Left cardiac atrium (tissue), 4 donors: Measurements from ENCODE around the gene HSD17B1. TPM values are rescaled to one million over a fixed set of nuclear protein-coding genes. Genes with fewer than 3 reads are reported as not detected.
"Not testable (repeated sequence)": the region's sequence is repeated elsewhere in the genome, so short reads cannot be mapped to it uniquely, and the experiment has no call there.

ENCODE experiments used
- ATAC-seq, 2 donors: fragments of 200-7000 bp; cut with Tn5 transposase; one replicate each; pipeline ENCODE4 v1.9.1; 2020; ENCODE audit warnings: mild to moderate bottlenecking in 2 of 2, moderate library complexity in 2 of 2
- DNase-seq: peaks from one replicate; pipeline ENCODE4 v3.0.0-alpha.2; 2020
- intact Hi-C, 2 donors: fragments of 100-400 bp; cut with DNase I; formaldehyde crosslinking; loops; one replicate each; pipeline versions ENCODE4 v1.14.1 to v1.15.1; 2022 to 2023
- long read RNA-seq: library from polyadenylated mRNA; unstranded; transcript quantifications from one replicate; pipeline ENCODE4 v2.0.0, GENCODE V29; 2021
- total RNA-seq, 2 donors: library from RNA; stranded (reverse); fragmentation: NEBNext Ultra II Directional; extraction: Animal tissue kit (Norgen Biotek cat#: 25700); gene quantifications; one replicate each; pipeline ENCODE4 v1.2.1, GENCODE V29; 2021
- donor health status: DM: no; HTN: yes; CAD: no.
- donor health status: DM: no; HTN: yes; CAD: no; lungs with severe emphysema.
- donor health status: DM: yes; HTN: yes; CAD: no.
- donor health status: Dilated cardiomyopathy.

HSD17B1 gene, protein sequence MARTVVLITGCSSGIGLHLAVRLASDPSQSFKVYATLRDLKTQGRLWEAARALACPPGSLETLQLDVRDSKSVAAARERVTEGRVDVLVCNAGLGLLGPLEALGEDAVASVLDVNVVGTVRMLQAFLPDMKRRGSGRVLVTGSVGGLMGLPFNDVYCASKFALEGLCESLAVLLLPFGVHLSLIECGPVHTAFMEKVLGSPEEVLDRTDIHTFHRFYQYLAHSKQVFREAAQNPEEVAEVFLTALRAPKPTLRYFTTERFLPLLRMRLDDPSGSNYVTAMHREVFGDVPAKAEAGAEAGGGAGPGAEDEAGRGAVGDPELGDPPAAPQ
- 1 to 10 TPM; 2.8 to 3.7 TPM for total RNA-seq
- long read RNA-seq: 0 reads

DNA sequence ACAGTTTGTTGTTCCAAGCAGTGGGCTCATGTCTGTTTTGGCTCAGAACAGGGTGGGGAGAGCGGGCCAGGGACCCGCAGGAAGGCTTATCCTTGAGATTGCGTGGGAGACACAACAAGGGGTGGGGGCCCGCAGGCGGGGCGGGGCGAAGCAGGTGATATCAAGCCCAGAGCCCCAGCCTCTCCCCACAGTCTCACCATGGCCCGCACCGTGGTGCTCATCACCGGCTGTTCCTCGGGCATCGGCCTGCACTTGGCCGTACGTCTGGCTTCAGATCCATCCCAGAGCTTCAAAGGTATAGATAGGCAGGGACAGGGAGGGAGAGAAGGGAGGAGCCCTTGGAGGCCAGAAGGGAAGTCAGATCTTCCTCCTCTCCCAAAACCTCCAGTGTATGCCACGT lies at the start of gene HSD17B1:
TSS of gene HSD17B1 (plus strand) at position 188 of the 400 bp plus-strand sequence. CDS start at position 199, 11 bp downstream.
- ATAC-seq, DNase-seq, intact Hi-C loops: not testable (repeated sequence)

GRCh38 chr17:42502926-42503325 lies 49.8 kb upstream of the HSD17B1 start:
- ATAC-seq: no peak
- no peak for DNase-seq
- intact Hi-C loops: no loop called here

GRCh38 chr17:42507671-42508070 lies 45.1 kb upstream of the HSD17B1 start:
- no peak for DNase-seq
- no peak for ATAC-seq
- intact Hi-C loops: no loop called here

GRCh38 chr17:42508426-42509165 lies 44.1 kb upstream of the HSD17B1 start:
- intact Hi-C loops: no loop called here
- ATAC-seq (no peak), DNase-seq (no peak)

DNA sequence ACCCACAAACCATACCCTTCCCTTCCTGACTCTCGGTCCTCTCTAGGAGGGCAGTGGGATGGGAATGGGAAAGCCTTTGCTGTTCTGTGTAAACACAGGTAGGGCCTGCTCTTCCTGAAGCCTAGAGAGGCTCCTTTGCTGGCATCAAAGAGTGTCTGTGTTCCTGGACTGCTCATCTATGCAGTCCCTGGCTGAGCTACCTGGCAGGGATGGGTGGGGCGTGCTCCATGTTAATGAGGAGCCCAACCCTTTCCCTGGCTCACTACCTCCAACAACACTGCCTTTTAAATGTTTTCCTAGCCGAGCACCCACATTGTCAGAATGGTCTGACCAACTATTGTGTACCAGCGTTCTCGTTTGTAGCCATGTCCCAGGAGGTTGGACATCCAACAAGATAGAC lies 43.3 kb upstream of the HSD17B1 start:
- no peak for DNase-seq
- intact Hi-C loops: no loop called here
- ATAC-seq: no peak

DNA sequence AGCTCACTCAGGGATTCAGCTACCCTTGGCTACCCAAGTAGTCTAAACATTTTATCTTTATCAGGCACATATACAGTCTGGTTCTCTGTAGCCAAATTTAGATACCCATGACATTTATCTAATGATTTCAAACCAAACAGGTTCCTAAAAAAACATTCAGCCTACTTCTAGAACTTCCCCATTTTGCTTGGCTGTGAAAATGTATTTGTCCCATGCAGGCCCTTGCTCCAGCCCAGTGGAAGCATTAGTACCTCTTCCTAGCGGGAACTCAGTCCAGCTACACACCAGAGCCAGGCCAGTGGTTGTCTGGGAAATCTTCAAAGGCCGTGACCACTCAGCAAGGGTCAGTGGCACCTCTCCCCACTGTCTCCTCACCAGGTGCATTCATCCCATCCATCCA lies 42.9 kb upstream of the HSD17B1 start:
- DNase-seq: no peak

DNA sequence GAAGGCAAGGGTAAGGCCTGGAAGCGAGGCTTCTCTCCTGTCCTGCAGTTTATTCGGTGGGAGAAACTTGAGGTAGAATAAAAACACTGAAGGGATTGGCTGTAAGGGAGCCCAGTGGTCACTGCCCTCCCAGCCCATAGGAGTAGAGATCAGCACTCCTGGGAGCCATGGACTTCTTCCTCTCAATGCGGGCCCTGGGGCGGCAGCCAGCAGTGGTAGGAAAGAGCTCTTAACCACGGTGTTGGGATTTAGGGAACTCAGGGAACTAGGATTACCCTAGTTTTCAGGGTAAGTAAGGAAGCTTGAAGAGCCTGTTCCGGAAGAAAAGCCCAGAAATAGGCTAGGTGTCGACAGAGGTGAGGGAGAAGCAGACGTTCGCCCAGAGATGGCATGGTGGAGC lies 40.5 kb upstream of the HSD17B1 start:
- ATAC-seq: peak in 1 of 2 donors; percentile 14
- DNase-seq: no peak
- intact Hi-C loops: loop anchor here (10.0 kb wide), 2 partner anchors 57 to 197 kb away; partner anchors contain the start of gene ATP6V0A1 (in 1 of the 2)

More for the DNA sequence above, 42.9 kb upstream of the HSD17B1 start:
- intact Hi-C loops: loop anchor here (10.0 kb wide), 2 partner anchors 55 to 195 kb away; partner anchors contain the start of gene ATP6V0A1 (in 1 of the 2)
- ATAC-seq: no peak

DNA sequence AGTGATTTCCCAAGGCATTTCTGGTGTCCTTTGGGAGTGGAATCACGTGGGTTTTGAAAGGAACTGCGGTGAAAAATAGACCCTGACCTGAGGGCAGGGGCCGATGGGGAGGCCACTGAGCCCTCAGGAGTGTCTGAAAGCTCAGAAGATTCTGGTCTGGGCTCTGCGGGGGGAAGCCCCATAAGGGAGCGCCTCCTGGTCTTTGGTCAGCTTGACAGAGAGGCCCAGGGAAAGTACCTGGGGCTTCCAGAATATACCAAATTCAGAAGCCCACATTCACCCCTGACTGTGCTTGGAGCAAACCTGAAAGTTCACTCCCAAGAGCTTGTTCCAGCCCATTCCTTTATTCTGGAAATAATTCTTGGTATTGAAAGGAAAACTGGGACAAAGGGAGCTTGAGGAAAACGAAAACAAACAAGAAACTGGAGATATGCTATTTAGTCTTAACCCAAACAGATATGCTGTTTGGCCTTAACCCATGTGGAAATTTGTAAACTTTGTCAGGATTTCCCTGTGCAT lies 39.9 kb upstream of the HSD17B1 start:
- DNase-seq (no peak), ATAC-seq (peak in 1 of 2 donors; percentile 29)
- intact Hi-C loops: loop anchor here (10.0 kb wide), 2 partner anchors 58 to 198 kb away; partner anchors contain the start of gene ATP6V0A1 (in 1 of the 2)

DNA sequence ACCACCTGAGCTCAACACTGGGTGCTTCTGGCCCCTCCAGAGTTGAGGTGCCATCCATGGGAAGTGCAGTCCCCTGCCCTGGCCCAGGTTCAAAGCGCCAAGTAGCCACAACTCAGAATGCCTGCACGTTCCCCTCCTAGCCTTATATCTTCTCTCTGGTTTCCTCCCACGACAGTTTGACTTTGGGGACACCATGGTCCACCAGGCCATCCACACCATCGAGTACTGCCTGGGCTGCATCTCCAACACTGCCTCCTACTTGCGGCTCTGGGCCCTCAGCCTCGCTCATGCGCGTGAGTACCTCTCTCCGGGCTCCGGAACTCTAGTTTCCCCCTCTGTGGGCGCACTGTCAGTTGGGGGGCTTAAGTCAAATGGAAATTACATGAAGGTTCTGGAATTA lies 39.0 kb upstream of the HSD17B1 start:
- DNase-seq (no peak), ATAC-seq (no peak)
- intact Hi-C loops: loop anchor here (10.0 kb wide), 2 partner anchors 59 to 199 kb away; partner anchors contain the start of gene ATP6V0A1 (in 1 of the 2)

GRCh38 chr17:42514279-42514678 lies 38.4 kb upstream of the HSD17B1 start:
- intact Hi-C loops: loop anchor here (10.0 kb wide), 2 partner anchors 59 to 199 kb away; partner anchors contain the start of gene ATP6V0A1 (in 1 of the 2)
- ATAC-seq: no peak
- DNase-seq: no peak

GRCh38 chr17:42514867-42515266 lies 37.9 kb upstream of the HSD17B1 start:
- peak; percentile 14 for DNase-seq

GRCh38 chr17:42517516-42517915 lies 35.2 kb upstream of the HSD17B1 start:
- ATAC-seq: peak; percentile 25 to 76
- intact Hi-C loops: loop anchor here (5.0 to 10.0 kb wide), 4 partner anchors 63 to 203 kb away; partner anchors contain the start of genes ATP6V0A1 (in 1 of the 2) and CAVIN1 (in 1 of the 2)

More at GRCh38 chr17:42514867-42515266, 37.9 kb upstream of the HSD17B1 start:
- no peak for ATAC-seq
- intact Hi-C loops: loop anchor here (5.0 to 10.0 kb wide), 4 partner anchors 60 to 200 kb away; partner anchors contain the start of genes ATP6V0A1 (in 1 of the 2) and CAVIN1 (in 1 of the 2)

DNA sequence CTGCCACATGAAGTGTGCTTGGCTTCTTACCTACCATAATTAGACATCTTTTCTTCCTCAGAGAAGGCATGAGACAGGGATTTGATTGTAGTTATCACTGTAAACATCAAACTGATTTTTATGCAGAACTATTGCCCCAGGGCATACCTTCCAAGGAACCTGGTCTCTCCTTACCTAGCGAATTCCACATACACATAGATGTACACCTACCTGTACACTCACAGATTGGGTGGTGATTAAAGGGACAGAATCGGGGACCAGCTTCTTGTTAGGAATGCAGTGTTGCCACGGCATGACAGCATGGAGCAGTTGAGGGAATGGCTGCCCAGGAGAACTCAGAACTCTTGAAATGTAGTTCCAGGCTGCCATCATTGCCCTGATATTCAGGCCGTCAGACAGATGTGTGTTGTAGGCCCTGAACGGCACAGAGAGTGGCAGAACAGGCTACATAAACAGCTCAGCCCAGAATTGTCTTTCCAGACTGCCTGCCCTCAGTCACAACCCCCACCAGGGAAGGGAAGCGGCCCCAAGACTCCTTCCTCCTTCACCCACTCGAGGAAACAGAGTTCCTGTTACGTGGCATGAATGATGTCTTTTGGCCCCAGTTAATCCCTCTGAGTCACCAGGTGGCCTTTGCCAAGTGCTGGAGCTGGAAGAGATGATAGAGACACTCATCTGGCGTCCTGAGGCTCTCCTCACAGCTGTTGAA lies 34.5 kb upstream of the HSD17B1 start:
- intact Hi-C loops: loop anchor here (5.0 to 10.0 kb wide), 4 partner anchors 63 to 203 kb away; partner anchors contain the start of genes ATP6V0A1 (in 1 of the 2) and CAVIN1 (in 1 of the 2)
- DNase-seq (peak; percentile 90), ATAC-seq (peak; percentile 48 to 71)

More at GRCh38 chr17:42517516-42517915, 35.2 kb upstream of the HSD17B1 start:
- peak; percentile 87 for DNase-seq

- ATAC-seq (peak; percentile 4 to 26), DNase-seq (peak; percentile 81)
- intact Hi-C loops: loop anchor here (5.0 to 10.0 kb wide), 4 partner anchors 64 to 204 kb away; partner anchors contain the start of genes ATP6V0A1 (in 1 of the 2) and CAVIN1 (in 1 of the 2)
Observed at GRCh38 chr17:42518755-42519545, 33.8 kb upstream of the HSD17B1 start.

DNA sequence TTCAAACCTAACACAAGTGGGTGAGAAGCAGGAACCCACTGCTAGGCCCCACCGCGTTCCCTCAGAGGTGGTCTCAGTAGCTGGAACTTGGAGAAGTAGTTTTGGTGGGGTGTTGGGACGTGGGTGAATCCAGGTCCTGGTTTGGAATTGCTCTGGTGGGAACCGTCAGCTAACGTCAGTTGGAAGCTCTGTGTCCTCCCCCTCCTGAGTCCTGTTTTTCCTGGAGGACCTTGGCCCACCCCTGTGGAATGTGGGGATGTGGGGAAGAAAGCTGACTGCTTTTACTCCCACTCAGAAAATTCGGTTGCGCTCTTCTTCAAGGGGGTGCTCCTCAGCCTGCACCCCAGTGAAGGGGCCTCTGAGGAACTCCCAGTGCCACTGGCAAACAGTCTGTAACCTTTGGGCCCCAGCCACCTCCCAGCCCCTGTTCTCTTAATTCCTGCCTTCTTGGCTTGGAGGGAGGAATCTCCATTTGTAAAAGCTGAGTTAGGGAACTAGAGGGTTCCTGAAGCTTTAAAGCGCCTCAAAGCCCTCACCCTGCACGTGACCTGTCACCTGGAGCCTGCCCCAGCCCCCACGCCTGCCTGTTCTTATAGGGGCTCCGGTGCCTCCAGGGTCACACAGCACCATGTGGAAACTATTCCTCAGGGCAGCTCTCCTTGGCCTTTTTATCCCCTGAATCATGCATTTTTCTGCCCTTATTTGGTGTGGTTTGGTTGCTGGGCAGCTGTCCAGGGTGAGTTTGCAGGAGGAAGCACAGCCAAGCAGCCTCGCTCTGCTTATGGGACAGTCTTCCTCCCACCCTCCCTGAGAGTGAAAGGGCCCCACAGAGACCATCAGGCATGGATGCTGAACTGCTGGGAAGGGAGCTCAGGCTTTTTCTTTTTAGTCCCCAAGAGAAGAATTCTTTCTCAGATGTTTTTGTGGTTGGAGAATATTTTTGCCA lies 32.9 kb upstream of the HSD17B1 start:
- intact Hi-C loops: loop anchor here (5.0 to 10.0 kb wide), 5 partner anchors 65 to 205 kb away; partner anchors contain the start of genes CAVIN1 (in 2 of the 2) and ATP6V0A1 (in 1 of the 2)
- ATAC-seq (peak; percentile 70 to 75), DNase-seq (peak; percentile 93)

- no peak for DNase-seq
- ATAC-seq: no peak
- intact Hi-C loops: loop anchor here in 1 of 2 donors (10.0 kb wide), 1 partner anchor 96 kb away; the partner anchor contains the start of gene CAVIN1
Observed at GRCh38 chr17:42520540-42520951, 32.2 kb upstream of the HSD17B1 start.
